Liver (tissue), 9 donors: Measurements from ENCODE around the gene COPS8. TPM values are rescaled to one million over a fixed set of nuclear protein-coding genes. Genes with fewer than 3 reads are reported as not detected.

Experiments used
- DNase-seq: peaks from one replicate; pipeline ENCODE4 v3.0.0-alpha.2; 2017; ENCODE audit warnings: low spot score
- H3K27ac ChIP-seq, 2 donors: one replicate each; pipeline ENCODE4 v1.7.0; 2013; ENCODE audit warnings: inconsistent platforms in 2 of 2, low read length in 2 of 2, control low read depth in 1 of 2, low read depth in 1 of 2, mild to moderate bottlenecking in 1 of 2
- H3K27me3 ChIP-seq, 4 donors: one replicate each; pipeline versions ENCODE4 v1.6.1 to v1.7.0; 2013; ENCODE audit warnings: low read length in 3 of 4, inconsistent platforms in 1 of 4, mild to moderate bottlenecking in 1 of 4, moderate library complexity in 1 of 4; ENCODE audit not compliant: control insufficient read depth in 4 of 4, insufficient read depth in 4 of 4
- H3K36me3 ChIP-seq, 4 donors: one replicate each; pipeline versions ENCODE4 v1.6.1 to v1.7.0; 2013; ENCODE audit warnings: low read length in 3 of 4, mild to moderate bottlenecking in 3 of 4, low read depth in 1 of 4, moderate library complexity in 1 of 4; ENCODE audit not compliant: control insufficient read depth in 4 of 4, insufficient read depth in 3 of 4
- H3K4me1 ChIP-seq, 4 donors: one replicate each; pipeline versions ENCODE4 v1.6.1 to v1.7.0; 2013; ENCODE audit warnings: low read length in 3 of 4, mild to moderate bottlenecking in 3 of 4, moderate library complexity in 1 of 4; ENCODE audit not compliant: control insufficient read depth in 4 of 4, insufficient read depth in 4 of 4
- H3K4me3 ChIP-seq, 3 donors: one replicate each; pipeline versions ENCODE4 v1.6.1 to v1.7.0; 2013; ENCODE audit warnings: low read length in 3 of 3, control low read depth in 1 of 3, low read depth in 1 of 3, mild to moderate bottlenecking in 1 of 3
- H3K9ac ChIP-seq, 2 donors: one replicate each; pipeline ENCODE4 v1.7.0; 2013; ENCODE audit warnings: low read length in 2 of 2, mild to moderate bottlenecking in 2 of 2, moderate library complexity in 2 of 2, control low read depth in 1 of 2, low read depth in 1 of 2
- H3K9me3 ChIP-seq, 4 donors: one replicate each; pipeline versions ENCODE4 v1.6.1 to v1.7.0; 2013; ENCODE audit warnings: low read length in 3 of 4; ENCODE audit not compliant: control insufficient read depth in 4 of 4
- EGR1 ChIP-seq, 2 donors: IDR thresholded peaks; 2 replicates each; pipeline ENCODE4 v1.6.1; 2016 to 2018; ENCODE audit warnings: antibody characterized with exemption in 2 of 2, low read depth in 2 of 2
- FOXA1 ChIP-seq: IDR thresholded peaks from 2 replicates; pipeline ENCODE4 v1.6.1; 2016; ENCODE audit warnings: antibody characterized with exemption
- FOXA2 ChIP-seq: IDR thresholded peaks from 2 replicates; pipeline ENCODE4 v1.6.1; 2016; ENCODE audit warnings: antibody characterized with exemption
- GABPA ChIP-seq, 2 donors: IDR thresholded peaks in 1 of 2; conservative IDR thresholded peaks in 1 of 2; 2 replicates each; pipeline ENCODE4 v1.6.1; 2016; ENCODE audit warnings: antibody characterized with exemption in 2 of 2, mild to moderate bottlenecking in 1 of 2, moderate library complexity in 1 of 2
- HNF4A ChIP-seq, 2 donors: conservative IDR thresholded peaks; 2 replicates each; pipeline ENCODE4 v1.6.1; 2016; ENCODE audit warnings: antibody characterized with exemption in 2 of 2, mild to moderate bottlenecking in 2 of 2
- HNF4G ChIP-seq: IDR thresholded peaks from 2 replicates; pipeline ENCODE4 v1.6.1; 2016; ENCODE audit warnings: antibody characterized with exemption
- JUND ChIP-seq, 2 donors: IDR thresholded peaks; 2 replicates each; pipeline ENCODE4 v1.6.1; 2016; ENCODE audit warnings: antibody characterized with exemption in 2 of 2
- NR2F2 ChIP-seq: IDR thresholded peaks from 2 replicates; pipeline ENCODE4 v1.6.1; 2016; ENCODE audit warnings: antibody characterized with exemption
- RAD21 ChIP-seq, 2 donors: IDR thresholded peaks; 2 replicates each; pipeline ENCODE4 v1.6.1; 2016; ENCODE audit warnings: antibody characterized with exemption in 2 of 2, mild to moderate bottlenecking in 2 of 2
- RXRA ChIP-seq, 2 donors: IDR thresholded peaks; 2 replicates each; pipeline ENCODE4 v1.6.1; 2017 to 2018; ENCODE audit warnings: antibody characterized with exemption in 2 of 2, mild to moderate bottlenecking in 1 of 2
- SP1 ChIP-seq: IDR thresholded peaks from 2 replicates; pipeline ENCODE4 v1.6.1; 2018; ENCODE audit warnings: antibody characterized with exemption, mild to moderate bottlenecking
- TAF1 ChIP-seq: conservative IDR thresholded peaks from 2 replicates; pipeline ENCODE4 v1.6.1; 2016; ENCODE audit warnings: antibody characterized with exemption, mild to moderate bottlenecking
- YY1 ChIP-seq: IDR thresholded peaks from 2 replicates; pipeline ENCODE4 v1.6.1; 2016; ENCODE audit warnings: antibody characterized with exemption, mild to moderate bottlenecking
- WGBS: extraction: QIAGEN DNeasy Blood & Tissue Kit; methylation state at CpG from one replicate; pipeline ENCODE4 v1.1.7; 2013; 5-methylcytosine and 5-hydroxymethylcytosine counted together
- polyA plus RNA-seq, 2 donors: library from polyadenylated mRNA; stranded (reverse) in 1 of 2; unstranded in 1 of 2; fragments of 200-250 nt in 1 of 2; fragments of >200 nt in 1 of 2; fragmentation: Nextera tagmentation in 1 of 2; extraction: Ambion mirVana in 1 of 2; gene quantifications; one replicate each; pipeline versions ENCODE4 v1.2.1 to v1.2.3, GENCODE V29; 2013 to 2015
- total RNA-seq, 2 donors: library from RNA; depleted of rRNA; stranded (reverse); fragments of >200 nt; gene quantifications; one replicate each; pipeline ENCODE4 v1.2.3, GENCODE V29; 2014
- TF ChIP-seq, protein P1 (sequence below): IDR thresholded peaks from 2 replicates; pipeline ENCODE4 v1.6.1; 2016; ENCODE audit warnings: antibody characterized with exemption, mild to moderate bottlenecking
- TF ChIP-seq, protein P2 (sequence below): IDR thresholded peaks from 2 replicates; pipeline ENCODE4 v1.6.1; 2016; ENCODE audit warnings: antibody characterized with exemption
- TF ChIP-seq, protein P3 (sequence below): IDR thresholded peaks from 2 replicates; pipeline ENCODE4 v1.6.1; 2016; ENCODE audit warnings: antibody characterized with exemption
- TF ChIP-seq, protein P4 (sequence below): fragments of 150-350 bp; IDR thresholded peaks from 2 replicates; pipeline ENCODE4 v1.5.1; 2017; ENCODE audit warnings: improper control_type of control experiment, low read depth, low read length; ENCODE audit not compliant: missing input control
- TF ChIP-seq, protein P5 (sequence below): IDR thresholded peaks from 2 replicates; pipeline ENCODE4 v1.6.1; 2016; ENCODE audit warnings: antibody characterized with exemption
- donor health status: healthy.
- donor health status: healthy.
- donor health status: healthy.
- donor health status: healthy.
- donor health status: healthy.

The COPS8 gene
- total and polyA plus RNA-seq, 4 donors: 19.1 to 32.9 (median 20.1) TPM

DNA sequence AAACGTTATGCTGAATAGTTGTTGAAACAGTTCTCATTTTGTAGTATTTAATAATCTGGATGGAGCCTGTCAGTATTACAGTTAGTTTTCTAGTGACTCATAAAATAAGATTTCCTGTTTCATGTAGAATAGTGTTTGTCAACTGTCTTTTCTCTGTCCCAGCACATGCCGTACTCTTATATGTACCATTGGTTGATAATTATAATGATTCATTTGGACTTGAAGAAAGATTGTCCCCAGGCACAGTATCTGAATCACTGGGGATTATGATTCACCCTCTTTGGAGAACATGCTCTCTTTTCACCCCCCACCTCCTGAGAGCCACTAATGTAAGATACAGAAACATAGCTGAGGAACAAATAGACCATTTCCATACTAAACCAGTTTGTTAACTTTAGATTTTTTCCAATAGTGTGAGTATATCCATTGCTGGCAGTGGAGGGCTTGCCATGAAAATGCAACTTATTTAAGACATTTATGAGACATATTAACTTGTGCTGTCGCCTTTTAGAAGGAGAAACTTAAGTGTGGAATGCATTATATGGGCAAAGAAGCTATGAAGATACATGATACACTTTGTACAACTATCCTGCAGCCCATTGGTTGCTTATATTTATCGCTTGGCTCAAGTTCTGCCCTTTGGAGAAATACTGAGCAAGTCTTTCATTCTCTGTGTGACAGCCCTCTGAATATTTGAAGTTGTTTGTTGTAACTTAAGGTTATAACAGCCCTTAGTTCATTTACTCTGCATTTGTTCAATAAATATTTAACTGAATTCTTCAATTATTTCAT lies 12.4 kb downstream of the COPS8 start:
- Histone ChIP-seq H3K36me3 (peaks cover 5 to 67% (median 45%) of the 10 kb centered on the region in 4 donors), H3K27me3 (no peaks in the 10 kb centered on the region), H3K9ac (no peak overlapping the region), H3K4me3 (no peak overlapping the region), H3K27ac (no peak overlapping the region), H3K4me1 (no peaks in the 10 kb centered on the region), H3K9me3 (no peaks in the 10 kb centered on the region)
- TF ChIP-seq YY1 (no peak), HNF4G (no peak), SP1 (no peak), EGR1 (IDR thresholded peaks at IDR 0.05; ENCODE audit: low read depth in 2 of 2) (no peak), JUND (IDR thresholded peaks at IDR 0.05) (no peak), HNF4A (conservative IDR thresholded peaks at IDR 0.05) (no peak), GABPA (IDR thresholded peaks at IDR 0.05 in 1 of 2, conservative IDR thresholded peaks at IDR 0.05 in 1 of 2) (no peak), FOXA2 (no peak), NR2F2 (no peak), FOXA1 (no peak), RAD21 (IDR thresholded peaks at IDR 0.05) (no peak), TAF1 (no peak), RXRA (IDR thresholded peaks at IDR 0.05) (no peak)
- TF ChIP-seq, protein P1, sequence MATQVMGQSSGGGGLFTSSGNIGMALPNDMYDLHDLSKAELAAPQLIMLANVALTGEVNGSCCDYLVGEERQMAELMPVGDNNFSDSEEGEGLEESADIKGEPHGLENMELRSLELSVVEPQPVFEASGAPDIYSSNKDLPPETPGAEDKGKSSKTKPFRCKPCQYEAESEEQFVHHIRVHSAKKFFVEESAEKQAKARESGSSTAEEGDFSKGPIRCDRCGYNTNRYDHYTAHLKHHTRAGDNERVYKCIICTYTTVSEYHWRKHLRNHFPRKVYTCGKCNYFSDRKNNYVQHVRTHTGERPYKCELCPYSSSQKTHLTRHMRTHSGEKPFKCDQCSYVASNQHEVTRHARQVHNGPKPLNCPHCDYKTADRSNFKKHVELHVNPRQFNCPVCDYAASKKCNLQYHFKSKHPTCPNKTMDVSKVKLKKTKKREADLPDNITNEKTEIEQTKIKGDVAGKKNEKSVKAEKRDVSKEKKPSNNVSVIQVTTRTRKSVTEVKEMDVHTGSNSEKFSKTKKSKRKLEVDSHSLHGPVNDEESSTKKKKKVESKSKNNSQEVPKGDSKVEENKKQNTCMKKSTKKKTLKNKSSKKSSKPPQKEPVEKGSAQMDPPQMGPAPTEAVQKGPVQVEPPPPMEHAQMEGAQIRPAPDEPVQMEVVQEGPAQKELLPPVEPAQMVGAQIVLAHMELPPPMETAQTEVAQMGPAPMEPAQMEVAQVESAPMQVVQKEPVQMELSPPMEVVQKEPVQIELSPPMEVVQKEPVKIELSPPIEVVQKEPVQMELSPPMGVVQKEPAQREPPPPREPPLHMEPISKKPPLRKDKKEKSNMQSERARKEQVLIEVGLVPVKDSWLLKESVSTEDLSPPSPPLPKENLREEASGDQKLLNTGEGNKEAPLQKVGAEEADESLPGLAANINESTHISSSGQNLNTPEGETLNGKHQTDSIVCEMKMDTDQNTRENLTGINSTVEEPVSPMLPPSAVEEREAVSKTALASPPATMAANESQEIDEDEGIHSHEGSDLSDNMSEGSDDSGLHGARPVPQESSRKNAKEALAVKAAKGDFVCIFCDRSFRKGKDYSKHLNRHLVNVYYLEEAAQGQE: no peak
- TF ChIP-seq, protein P2, sequence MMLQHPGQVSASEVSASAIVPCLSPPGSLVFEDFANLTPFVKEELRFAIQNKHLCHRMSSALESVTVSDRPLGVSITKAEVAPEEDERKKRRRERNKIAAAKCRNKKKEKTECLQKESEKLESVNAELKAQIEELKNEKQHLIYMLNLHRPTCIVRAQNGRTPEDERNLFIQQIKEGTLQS: no peak
- TF ChIP-seq, protein P3, sequence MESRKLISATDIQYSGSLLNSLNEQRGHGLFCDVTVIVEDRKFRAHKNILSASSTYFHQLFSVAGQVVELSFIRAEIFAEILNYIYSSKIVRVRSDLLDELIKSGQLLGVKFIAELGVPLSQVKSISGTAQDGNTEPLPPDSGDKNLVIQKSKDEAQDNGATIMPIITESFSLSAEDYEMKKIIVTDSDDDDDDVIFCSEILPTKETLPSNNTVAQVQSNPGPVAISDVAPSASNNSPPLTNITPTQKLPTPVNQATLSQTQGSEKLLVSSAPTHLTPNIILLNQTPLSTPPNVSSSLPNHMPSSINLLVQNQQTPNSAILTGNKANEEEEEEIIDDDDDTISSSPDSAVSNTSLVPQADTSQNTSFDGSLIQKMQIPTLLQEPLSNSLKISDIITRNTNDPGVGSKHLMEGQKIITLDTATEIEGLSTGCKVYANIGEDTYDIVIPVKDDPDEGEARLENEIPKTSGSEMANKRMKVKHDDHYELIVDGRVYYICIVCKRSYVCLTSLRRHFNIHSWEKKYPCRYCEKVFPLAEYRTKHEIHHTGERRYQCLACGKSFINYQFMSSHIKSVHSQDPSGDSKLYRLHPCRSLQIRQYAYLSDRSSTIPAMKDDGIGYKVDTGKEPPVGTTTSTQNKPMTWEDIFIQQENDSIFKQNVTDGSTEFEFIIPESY: no peak
- TF ChIP-seq, protein P4, sequence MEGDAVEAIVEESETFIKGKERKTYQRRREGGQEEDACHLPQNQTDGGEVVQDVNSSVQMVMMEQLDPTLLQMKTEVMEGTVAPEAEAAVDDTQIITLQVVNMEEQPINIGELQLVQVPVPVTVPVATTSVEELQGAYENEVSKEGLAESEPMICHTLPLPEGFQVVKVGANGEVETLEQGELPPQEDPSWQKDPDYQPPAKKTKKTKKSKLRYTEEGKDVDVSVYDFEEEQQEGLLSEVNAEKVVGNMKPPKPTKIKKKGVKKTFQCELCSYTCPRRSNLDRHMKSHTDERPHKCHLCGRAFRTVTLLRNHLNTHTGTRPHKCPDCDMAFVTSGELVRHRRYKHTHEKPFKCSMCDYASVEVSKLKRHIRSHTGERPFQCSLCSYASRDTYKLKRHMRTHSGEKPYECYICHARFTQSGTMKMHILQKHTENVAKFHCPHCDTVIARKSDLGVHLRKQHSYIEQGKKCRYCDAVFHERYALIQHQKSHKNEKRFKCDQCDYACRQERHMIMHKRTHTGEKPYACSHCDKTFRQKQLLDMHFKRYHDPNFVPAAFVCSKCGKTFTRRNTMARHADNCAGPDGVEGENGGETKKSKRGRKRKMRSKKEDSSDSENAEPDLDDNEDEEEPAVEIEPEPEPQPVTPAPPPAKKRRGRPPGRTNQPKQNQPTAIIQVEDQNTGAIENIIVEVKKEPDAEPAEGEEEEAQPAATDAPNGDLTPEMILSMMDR: no peak
- TF ChIP-seq, protein P5, sequence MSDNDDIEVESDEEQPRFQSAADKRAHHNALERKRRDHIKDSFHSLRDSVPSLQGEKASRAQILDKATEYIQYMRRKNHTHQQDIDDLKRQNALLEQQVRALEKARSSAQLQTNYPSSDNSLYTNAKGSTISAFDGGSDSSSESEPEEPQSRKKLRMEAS: no peak
- WGBS: 94% methylated on average over 4 of the region's 4 CpGs
- no peak for DNase-seq
